Muscle of back (tissue), 11 donors: Measurements from ENCODE around the gene HNF4A. TPM values are rescaled to one million over a fixed set of nuclear protein-coding genes. Genes with fewer than 3 reads are reported as not detected.

Source experiments
- DNase-seq, 3 donors: peaks; one replicate each; pipeline versions ENCODE4 v3.0.0 to v3.0.0-alpha.2; 2013
- polyA plus RNA-seq, 10 donors: library from polyadenylated mRNA; unstranded; fragments of 120-200 nt; gene quantifications; one replicate each; pipeline ENCODE4 v1.2.1, GENCODE V29; 2013; ENCODE audit not compliant: insufficient read length in 10 of 10

Gene HNF4A
- polyA plus RNA-seq, 10 donors = 0.07 to 0.16 (median 0.10) TPM; not detected in 6

- DNase-seq = no peak
Observed at GRCh38 chr20:44424039-44424495, 68.6 kb downstream of the HNF4A start.

GRCh38 chr20:44425923-44426322 is 70.4 kb downstream of the HNF4A start:
- no peak for DNase-seq

- DNase-seq = no peak
Observed at GRCh38 chr20:44426879-44427790, 71.6 kb downstream of the HNF4A start.

GRCh38 chr20:44427804-44428173 is 72.3 kb downstream of the HNF4A start:
- no peak for DNase-seq

- no peak for DNase-seq
Observed at GRCh38 chr20:44428174-44429016, 72.9 kb downstream of the HNF4A start.

GRCh38 chr20:44429017-44429339 is 73.5 kb downstream of the HNF4A start:
- no peak for DNase-seq

GRCh38 chr20:44429419-44430269 is 74.1 kb downstream of the HNF4A start:
- DNase-seq = no peak

GRCh38 chr20:44430270-44431065 is 75.0 kb downstream of the HNF4A start:
- no peak for DNase-seq

- no peak for DNase-seq
Observed at GRCh38 chr20:44431118-44431501, 75.6 kb downstream of the HNF4A start.

- no peak for DNase-seq
Observed at GRCh38 chr20:44431502-44432234, 76.2 kb downstream of the HNF4A start.

GRCh38 chr20:44432618-44433577 is 77.4 kb downstream of the HNF4A start:
- no peak for DNase-seq

- DNase-seq = no peak
Observed at GRCh38 chr20:44433751-44434538, 78.4 kb downstream of the HNF4A start.

- no peak for DNase-seq
Observed at GRCh38 chr20:44435630-44436335, 80.3 kb downstream of the HNF4A start.

GRCh38 chr20:44436393-44436792 is 80.9 kb downstream of the HNF4A start:
- DNase-seq = no peak

GRCh38 chr20:44437497-44437896 is 82.0 kb downstream of the HNF4A start:
- DNase-seq = no peak

GRCh38 chr20:44438782-44439181 is 83.3 kb downstream of the HNF4A start:
- no peak for DNase-seq

- DNase-seq = no peak
Observed at GRCh38 chr20:44439318-44439717, 83.8 kb downstream of the HNF4A start.
